Mucosa of gallbladder (tissue), 1 donor: Measurements from ENCODE around the gene ITGA2B. TPM values are rescaled to one million over a fixed set of nuclear protein-coding genes. Genes with fewer than 3 reads are reported as not detected.
"Not testable (repeated sequence)": the region's sequence is repeated elsewhere in the genome, so short reads cannot be mapped to it uniquely, and the experiment has no call there.

Experiments used
- DNase-seq: peaks from one replicate; pipeline ENCODE4 v3.0.0-alpha.2; 2020; ENCODE audit warnings: low spot score
- total RNA-seq: library from RNA; stranded (reverse); gene quantifications from one replicate; pipeline ENCODE4 v1.2.1, GENCODE V29; 2021
- donor health status: DM: no; HTN: no; CAD: no.

Gene ITGA2B
- total RNA-seq, 1 donor from 2014 or later = 2.9 TPM

DNA sequence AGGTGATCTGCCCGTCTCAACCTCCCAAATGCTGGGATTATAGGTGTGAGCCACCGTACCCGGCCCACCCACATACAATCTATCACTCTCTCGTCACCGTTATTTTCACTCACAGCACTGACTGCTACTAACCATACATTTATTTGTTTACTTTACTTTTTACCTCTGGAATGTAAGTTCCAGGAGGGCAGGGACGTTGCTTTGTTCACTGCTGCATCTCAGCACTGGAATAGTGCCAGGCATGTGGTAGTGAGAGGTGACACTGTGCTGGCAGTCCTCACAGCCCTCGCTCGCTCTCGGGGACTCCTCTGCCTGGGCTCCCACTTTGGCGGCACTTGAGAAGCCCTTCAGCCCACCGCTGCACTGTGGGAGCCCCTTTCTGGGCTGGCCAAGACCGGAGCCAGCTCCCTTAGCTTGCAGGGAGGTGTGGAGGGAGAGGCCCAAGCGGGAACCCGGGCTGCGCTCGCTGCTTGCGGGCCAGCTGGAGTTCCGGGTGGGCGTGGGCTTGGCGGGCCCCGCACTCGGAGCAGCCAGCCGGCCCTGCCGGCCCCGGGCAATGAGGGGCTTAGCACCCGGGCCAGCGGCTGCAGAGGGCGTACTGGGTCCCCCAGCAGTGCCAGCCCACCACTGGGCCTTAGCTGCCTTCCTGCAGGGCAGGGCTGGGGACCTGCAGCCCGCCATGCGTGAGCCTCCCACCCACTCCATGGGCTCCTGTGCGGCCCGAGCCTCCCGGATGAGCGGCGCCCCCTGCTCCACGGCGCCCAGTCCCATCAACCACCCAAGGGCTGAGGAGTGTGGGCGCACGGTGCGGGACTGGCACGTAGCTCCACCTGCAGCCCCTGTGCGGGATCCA, 20.8 kb downstream of the ITGA2B start:
- DNase-seq = not testable (repeated sequence)

DNA sequence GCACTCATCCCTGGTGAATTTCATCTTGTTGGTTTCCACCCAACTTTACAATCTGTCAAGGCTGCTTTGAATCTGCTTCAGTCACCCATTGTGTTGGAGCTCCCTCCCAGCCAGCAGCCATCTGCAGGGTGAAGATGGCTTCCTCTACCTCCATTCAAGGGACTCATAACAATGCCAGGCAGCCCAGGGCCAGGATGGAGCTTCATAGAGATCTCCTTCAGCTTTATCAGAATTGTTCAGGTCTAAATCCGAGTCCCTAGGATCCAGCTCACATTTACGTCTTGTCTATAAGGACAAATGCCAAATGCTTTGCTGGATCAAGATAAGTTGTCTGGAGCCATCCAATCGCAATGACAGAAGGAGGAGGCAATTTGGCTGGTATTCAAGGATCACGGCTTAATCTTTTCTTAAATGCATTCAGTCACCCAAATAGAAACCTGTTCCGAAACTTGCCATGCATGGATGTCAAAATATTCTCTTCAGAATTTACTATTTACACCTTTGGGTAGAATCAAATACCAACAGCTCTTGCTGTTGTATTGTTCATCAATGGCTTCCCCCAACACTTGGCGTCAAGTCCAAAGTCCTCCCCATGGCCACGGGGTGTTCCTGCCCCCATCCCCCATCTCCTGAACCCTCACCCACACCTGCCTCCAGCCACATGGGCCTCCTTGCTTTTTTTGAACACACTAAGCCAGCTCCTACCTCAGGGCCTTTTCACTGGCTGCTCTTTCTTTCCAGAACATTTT, 22.0 kb downstream of the ITGA2B start:
- DNase-seq = no peak

DNA sequence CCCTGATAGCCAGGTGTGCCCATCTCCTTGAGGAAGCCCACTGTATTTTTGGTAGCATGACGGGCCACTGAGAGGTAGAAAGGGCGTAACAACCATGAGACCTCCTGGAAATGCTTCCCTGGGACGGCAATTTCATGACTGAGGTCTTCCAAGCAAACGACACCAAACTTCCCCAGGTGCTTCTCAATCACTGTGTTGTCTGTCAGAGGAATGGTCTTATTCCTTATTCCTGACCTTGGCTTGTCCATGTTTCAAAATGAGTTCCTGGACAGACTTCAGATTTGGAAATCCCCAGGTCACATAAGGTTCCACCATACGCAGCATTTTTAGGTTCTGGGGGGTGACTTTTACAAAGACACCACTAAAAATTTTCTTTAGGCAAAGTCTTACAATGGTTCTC, 24.4 kb downstream of the ITGA2B start:
- DNase-seq = not testable (repeated sequence)

DNA sequence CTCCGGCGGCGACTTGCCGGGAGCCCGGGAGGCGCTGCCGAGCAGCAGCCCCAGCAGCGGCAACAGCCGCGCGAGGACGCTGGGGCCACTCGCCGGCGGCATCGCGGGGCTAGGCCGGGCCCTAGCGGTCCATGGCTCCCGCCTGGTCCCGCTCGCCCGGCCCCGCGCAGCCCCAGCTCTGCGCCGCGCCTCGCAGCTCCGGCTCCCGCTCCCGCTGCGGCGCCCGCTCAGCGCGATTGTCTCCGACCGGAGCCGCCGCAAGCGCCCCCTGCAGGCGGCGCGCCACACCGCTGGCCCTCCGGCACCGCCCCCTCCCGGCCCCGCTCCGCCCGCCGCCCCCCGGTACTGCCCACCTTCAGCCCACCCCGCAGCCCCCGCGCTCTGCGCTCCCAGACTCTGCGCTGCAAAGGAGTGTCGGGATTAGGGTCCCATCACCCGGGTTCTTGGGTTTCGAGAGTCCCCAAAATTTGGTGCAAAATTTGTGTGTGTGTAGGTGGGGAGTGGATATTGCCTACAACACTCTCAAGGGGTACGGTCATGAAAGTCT, 25.8 kb downstream of the ITGA2B start, which contains the start of gene FAM171A2:
TSS of gene FAM171A2 (minus strand) at position 241 of the 547 bp plus-strand sequence. CDS start at position 102, 139 bp downstream.
- no peak for DNase-seq

DNA sequence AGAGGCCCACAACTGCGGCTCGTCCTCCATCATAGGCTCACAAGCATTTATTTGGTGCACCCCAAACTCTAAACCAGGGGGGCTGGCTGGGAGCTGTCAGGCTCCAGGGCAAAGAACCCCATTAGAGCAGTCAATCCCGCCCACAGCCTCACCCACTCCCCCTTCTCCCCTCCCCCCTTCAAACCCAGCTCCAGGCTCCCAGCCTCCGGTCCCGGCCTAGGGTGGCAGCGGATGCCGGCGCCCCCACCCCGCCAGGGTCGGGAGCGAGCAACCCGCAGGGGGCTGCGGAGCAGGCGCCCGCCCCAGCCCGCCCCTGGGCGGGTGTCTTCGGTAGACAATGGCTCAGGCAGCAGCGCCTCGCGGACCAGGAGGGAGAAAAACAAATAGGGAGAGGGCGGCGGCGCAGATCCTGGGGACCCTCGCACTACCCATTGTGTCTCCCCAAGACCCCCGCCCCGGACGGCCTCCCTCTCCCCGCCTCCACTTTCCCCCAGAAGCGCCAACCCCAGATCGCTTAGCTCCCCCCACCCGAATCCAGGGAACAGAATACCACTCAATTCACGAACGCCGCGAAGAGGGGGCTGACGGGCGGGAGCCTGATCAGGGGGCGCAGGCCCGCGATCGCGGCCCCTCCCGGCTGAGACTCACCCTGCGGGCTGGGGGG, 26.4 kb downstream of the ITGA2B start:
- no peak for DNase-seq

DNA sequence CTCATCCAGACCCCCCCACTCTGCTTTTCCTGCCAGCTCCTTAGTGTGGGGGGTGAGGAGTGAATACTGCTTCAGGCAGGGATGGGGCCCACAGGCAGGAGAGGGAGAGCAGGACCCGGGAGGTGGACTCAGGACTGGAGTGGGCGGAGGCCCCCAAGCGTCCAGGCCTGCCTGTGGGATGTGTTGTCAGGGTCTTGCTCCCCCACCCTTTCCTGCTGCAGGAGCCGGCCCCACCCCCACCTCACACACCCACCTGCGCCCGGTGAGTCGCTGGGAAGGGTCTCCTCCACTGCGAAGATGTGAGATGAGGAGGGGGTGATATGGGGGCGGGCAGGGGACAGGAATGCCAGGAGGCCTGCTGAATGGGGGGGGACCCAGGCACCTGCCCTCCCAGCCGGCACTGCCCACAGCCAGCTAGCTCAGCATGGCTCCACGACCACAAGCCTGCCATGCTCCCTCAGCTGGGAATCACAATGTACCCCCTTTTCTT, 26.9 kb downstream of the ITGA2B start:
- no peak for DNase-seq

DNA sequence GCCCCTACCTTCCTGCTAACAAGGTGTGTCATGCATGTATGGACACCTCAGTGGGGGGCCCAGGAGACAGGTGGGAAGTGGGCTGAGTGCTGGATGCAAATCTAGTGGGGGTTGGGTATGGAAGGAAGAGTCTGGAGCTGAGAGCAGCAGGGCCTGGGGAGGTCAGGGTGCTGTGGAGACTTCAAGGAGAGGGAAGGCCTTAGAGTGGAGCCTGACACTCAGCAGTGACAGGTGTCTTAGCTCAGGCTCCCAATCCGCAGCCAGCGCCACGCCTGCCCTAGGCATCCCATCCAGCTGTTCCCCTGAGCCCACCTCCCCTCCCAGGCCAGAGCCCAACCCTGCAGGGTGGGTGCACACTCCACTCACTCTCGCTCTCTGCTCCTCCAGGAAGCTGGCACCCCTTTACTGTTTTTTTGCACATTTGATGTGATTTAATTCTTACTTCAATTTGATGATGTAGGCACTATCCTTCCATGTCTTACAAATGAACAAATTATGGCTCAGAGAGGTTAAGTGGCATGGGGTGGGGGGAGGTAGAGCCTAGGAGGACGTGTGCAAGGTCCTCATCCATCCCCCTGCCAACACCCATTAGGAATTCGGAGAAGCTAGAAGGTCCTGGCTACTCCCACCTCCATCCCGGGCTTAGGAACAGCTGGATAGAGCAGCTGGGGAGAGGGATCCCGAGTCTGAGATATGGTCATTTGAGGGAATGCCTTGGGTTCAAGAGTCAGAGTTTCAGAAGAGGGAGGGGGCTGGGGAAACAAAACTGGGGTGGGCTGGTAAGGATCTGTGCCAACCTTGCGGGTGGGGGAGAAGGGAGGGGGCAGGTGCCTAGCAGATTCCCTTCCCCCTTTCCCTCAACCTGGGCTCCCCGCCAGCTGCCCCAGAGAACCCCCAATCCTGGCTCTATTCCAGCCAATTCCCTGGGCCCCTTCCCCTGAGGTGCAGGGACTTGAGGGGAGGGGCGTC, 27.9 kb downstream of the ITGA2B start:
- DNase-seq = no peak

DNA sequence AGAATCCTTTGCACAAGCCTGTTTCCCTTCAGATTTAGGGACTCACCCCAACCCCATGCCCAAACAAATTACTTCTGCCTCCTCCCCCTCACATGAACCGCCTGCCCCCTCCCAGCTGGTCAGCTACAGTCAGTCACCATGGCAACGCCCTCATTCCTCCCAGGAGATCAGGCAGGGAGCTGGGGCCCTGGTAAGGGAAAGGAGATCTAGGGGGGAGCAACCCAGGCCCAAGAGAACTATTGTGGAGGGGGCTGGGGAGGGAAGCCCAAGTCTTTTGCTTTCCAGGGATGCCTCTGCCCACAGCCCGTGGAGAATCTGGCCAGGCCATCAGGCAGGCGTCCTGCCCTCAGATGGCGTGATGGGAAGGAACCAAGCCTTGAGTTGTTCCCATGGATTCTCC, 28.6 kb downstream of the ITGA2B start:
- DNase-seq = no peak

DNA sequence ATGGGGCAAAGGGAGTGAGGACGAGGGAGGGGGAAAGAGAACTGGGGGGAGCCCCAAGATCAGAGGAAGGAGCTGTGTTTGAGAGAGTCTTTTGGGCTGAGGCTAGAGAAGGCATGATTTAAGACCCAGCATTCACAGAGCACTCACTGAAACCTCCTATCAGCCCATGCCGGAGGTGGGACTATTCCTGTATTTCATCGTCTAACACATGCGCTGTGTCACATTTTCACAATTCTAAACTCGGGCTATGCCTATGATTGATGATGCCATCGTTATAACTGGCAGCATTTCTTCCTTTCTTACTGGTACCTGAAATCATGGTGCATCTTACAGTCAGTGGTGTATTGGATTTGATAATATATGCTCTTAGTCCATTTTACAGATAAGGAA, 29.3 kb downstream of the ITGA2B start:
- no peak for DNase-seq

DNA sequence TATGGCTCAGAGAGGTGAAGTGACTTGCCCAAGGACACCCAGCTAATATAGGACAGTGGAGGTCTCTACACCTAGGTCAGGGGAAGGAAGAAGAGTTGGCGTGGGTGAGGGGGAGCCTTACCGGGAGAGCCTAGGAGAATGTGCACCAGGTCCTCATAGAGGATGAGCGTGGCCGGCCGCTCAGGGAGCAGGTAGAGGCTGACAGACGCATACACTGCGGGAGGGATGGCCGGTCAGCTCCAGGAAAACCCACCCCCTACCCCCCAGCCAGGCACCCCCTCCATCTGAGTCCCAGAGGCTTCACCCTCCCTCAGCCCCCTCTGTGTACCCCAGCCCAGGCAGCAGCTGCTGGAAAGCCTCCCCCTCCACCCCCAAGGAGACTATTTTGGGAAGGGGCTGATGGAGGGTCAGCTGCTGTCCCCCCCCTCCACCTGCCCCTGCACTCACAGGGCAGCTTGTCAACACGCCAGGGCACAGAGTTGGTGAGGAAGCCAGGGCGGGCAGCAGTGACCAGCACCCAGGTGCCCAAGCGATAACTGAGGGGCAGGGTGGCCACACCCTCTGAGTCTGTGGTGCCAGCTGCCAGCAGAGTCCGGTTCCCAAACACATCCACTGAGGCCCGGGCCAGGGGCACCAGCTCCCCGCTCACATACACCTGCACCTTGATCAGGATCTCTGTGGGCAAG, 29.8 kb downstream of the ITGA2B start:
- no peak for DNase-seq

DNA sequence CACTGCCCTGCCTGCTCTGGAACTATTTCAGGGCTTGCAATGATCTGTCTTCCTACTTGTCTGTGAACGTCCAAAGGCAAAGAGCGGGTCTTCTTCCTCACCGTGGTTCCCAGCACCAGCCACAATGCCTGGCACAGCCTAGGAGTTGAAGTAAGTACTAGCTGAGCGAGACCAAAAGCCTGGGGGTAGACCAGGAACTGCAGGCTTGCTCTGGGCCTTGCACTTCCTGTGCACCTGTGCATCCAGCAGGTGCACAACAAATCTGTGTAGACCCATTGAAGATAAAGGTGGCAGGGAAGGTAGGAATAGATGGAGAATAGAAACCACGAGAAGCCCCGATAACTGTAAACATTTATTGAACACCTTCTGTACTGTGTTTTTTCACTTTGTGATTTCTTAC, 30.4 kb downstream of the ITGA2B start:
- no peak for DNase-seq

DNA sequence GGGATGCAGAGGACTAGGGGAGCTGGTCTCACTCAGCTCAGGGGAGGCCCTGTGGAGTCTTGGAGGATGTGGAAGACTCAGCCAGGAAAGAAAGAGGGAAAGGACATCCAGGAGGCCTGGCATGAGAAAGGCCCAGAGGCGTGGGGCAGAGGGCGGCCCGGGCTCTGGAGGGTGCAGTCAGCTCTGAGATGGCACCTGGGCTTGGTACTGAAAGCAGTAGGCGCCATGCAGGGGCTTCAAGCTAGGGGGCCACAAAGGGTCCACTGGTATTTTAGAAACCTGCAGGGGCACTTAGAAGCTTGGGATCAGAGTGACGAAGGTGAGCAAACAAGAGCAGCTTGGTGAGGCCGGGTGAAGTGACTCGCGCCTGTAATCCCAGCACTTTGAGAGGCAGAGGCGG, 31.4 kb downstream of the ITGA2B start:
- no peak for DNase-seq

DNA sequence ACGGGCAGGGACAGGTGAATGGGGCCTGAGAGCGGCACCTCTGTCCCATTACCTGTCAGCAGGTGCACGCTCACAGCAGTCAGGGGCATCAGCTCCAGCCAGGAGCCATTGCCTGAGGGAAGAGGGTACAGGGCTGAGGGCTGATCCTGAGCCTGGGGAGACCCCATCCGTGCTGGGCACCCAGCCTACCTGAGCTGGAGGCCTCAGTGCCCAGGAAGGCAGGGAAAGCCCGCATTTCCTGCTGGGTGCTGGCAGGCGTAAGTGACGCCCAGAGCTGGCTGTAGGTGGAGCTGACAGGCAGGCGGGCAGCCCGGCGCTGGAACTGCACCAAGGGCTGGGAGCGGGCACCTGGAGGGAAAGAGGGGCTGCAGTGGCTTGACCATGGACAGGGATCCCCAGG, 33.2 kb downstream of the ITGA2B start:
- DNase-seq = no peak

DNA sequence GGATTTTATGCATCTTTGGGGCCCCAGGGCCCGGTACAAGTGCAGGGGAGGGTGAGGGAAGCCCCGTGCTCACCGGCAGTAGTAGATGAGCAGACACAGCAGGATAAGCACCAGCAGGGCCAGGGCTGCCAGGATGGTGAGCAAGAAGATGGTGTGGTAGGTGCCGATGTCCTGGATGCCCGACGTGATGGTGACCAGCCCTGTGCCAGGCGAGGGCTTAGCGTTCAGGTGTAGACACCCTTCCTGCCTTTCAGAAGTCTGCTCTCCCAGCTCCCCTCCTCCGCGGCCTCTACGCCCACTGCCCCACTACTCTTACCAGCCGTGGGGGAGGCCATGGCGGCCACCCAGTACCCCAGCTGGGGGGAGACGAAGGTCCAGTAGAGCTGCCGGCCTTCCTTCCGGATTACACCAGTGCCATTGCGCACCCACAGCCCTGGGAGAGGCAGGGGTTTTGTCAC, 33.8 kb downstream of the ITGA2B start:
- DNase-seq = no peak

DNA sequence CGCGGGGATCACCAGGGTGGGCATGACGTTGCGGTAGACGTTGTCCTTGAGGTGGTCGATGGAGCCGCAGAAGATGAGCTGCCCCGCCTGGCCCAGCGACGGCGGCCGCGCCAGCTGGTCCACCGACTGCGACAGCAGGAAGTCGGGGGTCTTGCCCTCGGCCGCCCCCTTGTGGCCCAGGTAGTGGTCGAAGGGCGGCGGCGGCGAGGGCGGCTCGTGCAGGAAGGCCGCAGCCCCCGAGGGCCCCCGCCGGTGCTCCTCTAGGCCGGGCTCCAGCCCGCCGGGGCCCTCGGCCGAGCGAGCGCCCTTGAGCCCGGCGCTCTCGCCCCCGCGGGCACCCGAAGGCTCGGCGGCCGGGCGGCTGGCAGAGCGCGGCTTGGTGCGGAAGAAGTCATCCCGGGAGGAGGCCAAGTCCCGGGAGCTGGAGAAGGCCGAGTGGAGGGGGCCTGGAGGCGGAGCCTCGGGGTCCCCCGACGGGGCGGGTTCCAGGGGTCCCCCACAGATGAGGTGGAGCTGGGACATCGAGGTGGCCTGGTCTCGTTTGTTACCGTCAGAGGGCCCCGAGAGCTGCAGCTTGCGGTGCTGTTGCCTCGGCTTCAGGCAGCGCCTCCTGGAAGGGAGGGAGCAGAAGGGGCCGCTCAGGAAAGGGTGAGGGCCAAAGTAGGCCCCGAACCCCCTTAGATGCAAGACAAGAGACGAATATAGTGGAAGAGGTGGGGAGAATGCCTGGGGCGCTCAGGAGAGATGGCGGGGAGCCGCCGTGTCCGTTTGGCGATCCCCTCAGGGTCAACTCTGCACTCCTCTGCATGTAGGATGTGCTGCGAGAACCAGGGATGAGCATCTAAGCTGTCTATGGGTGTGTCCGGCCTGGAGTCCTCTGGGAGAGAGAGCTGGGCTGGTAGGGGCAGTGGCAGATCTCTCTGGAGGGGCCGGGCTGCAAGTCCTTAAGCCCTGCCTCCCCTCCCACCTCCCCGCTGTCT, 34.6 kb downstream of the ITGA2B start:
- no peak for DNase-seq

DNA sequence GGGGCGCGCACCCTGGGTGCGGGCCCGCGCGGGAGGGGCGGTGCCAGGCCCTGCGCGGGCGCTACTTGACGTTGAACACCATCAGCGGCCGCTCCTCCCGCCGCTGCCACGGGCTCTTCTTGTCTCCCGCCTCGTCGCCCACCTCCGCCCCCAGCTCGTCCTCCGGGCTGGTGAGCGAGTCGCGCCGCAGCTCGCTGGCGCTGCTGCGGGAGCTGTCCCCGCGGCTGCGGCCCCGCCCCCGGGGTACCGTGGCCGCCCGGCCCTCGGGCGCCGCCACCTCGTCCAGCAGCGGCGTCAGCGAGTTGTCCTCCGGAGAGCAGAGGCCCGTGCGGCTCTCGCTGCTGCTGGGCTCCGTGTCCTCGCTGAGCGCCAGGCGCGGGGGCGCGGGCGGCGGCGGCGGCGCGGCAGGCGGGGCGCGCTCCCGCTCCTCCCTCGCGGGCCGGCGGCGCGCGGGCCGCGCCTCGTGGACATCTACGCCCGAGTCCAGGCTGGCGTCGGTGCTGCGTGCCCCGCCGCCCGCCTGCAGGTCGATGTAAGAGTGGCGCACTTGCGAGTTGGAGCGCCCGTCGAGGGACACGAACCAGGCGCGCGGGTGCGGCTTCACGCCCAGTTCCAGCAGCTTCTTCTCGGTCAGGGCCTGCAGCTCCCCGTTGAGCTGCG, 35.6 kb downstream of the ITGA2B start:
- no peak for DNase-seq

DNA sequence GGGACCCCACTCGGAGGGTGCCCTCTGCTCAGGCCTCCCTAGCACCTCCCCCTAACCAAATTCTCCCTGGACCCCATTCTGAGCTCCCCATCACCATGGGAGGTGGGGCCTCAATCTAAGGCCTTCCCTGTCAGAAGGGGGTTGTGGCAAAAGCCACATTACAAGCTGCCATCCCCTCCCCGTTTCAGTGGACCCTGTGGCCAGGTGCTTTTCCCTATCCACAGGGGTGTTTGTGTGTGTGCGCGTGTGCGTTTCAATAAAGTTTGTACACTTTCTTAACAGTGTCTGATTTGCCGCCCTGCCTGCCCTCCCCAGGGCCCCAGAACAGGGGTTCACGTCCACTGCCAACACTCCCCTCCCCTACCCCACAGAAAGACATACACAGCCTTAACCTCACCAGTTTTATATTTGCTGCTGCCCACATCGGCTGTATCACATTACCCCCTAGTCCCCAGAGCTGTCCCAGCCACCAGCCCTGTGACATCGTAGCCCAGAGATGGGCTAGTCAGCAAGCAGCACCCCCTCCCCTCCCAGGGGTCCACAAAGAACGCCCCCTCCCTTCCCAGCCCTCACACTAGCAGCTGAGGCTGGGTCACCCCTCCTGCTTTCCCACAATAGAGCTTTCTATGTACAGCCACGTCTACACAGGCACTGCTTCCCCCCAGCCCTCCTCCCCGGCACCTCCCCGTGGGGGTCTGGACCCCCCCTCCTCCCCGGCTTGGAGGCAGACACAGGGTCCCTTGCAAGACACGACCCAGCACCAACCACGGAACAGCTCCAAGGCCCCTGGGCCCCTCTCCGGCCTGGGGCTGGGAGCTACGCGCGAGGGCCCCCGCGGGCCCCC, 36.4 kb downstream of the ITGA2B start:
- no peak for DNase-seq
